Neural progenitor cell (in vitro differentiated cells): ENCODE data around the gene TTYH2. TPM values are rescaled to one million over a fixed set of nuclear protein-coding genes. Genes with fewer than 3 reads are reported as not detected.

Source experiments
- DNase-seq: peaks from one replicate; pipeline ENCODE4 v3.0.0-alpha.2; 2016; ENCODE audit warnings: low spot score
- H2AFZ ChIP-seq: fragments of 200-600 bp; sonication (generic); replicated peaks from 2 replicates; pipeline ENCODE4 v1.6.1; 2016; ENCODE audit warnings: antibody characterized with exemption
- H3F3A ChIP-seq: fragments of 200-600 bp; sonication (generic); 2 replicates; pipeline ENCODE4 v1.6.1; 2016; ENCODE audit warnings: antibody characterized with exemption, low read depth
- H3K27ac ChIP-seq: fragments of 200-600 bp; sonication (generic); 2 replicates; pipeline ENCODE4 v1.5.1; 2016; ENCODE audit warnings: mild to moderate bottlenecking
- H3K27me3 ChIP-seq: fragments of 200-600 bp; sonication (generic); 2 replicates; pipeline ENCODE4 v1.6.1; 2016; ENCODE audit warnings: mild to moderate bottlenecking, moderate library complexity
- H3K36me3 ChIP-seq: fragments of 200-600 bp; sonication (generic); 2 replicates; pipeline ENCODE4 v1.5.1; 2016
- H3K4me1 ChIP-seq: fragments of 200-600 bp; sonication (generic); 2 replicates; pipeline ENCODE4 v1.6.1; 2016; ENCODE audit warnings: mixed run types
- H3K4me2 ChIP-seq: fragments of 200-600 bp; sonication (generic); 2 replicates; pipeline ENCODE4 v1.6.1; 2016
- H3K4me3 ChIP-seq: fragments of 200-600 bp; sonication (generic); 2 replicates; pipeline ENCODE4 v1.5.1; 2016
- H3K79me2 ChIP-seq: fragments of 200-600 bp; sonication (generic); 2 replicates; pipeline ENCODE4 v1.6.1; 2016; ENCODE audit warnings: low read depth
- H3K9ac ChIP-seq: fragments of 200-600 bp; sonication (generic); 2 replicates; pipeline ENCODE4 v1.6.1; 2016
- H3K9me3 ChIP-seq: fragments of 200-600 bp; sonication (generic); 2 replicates; pipeline ENCODE4 v1.5.1; 2016; ENCODE audit warnings: low read depth
- H4K20me1 ChIP-seq: fragments of 200-600 bp; sonication (generic); 2 replicates; pipeline ENCODE4 v1.6.1; 2016; ENCODE audit warnings: low read depth
- H3K27ac Mint-ChIP-seq: 3 replicates; pipeline ENCODE4 v1.8.0; 2021; ENCODE audit warnings: mixed read lengths
- H3K27me3 Mint-ChIP-seq: 2 replicates; pipeline ENCODE4 v1.8.0; 2022; ENCODE audit warnings: low read depth, mild to moderate bottlenecking, inconsistent platforms, moderate library complexity, mixed read lengths; ENCODE audit not compliant: insufficient read depth
- H3K36me3 Mint-ChIP-seq: 3 replicates; pipeline ENCODE4 v1.8.0; 2021; ENCODE audit warnings: mixed read lengths
- H3K4me1 Mint-ChIP-seq: 3 replicates; pipeline ENCODE4 v1.8.0; 2021; ENCODE audit warnings: mixed read lengths
- H3K4me3 Mint-ChIP-seq: 3 replicates; pipeline ENCODE4 v1.8.0; 2021; ENCODE audit warnings: mild to moderate bottlenecking, moderate library complexity, mixed read lengths
- H3K9me3 Mint-ChIP-seq: 3 replicates; pipeline ENCODE4 v1.8.0; 2020; ENCODE audit warnings: mixed read lengths
- CTCF ChIP-seq: fragments of 200-600 bp; sonication (generic); IDR thresholded peaks from 2 replicates; pipeline ENCODE4 v1.5.1; 2017; ENCODE audit warnings: antibody characterized with exemption, mild to moderate bottlenecking
- EZH2 ChIP-seq: fragments of 200-600 bp; sonication (generic); IDR thresholded peaks from 2 replicates; pipeline ENCODE4 v1.6.1; 2017; ENCODE audit warnings: antibody characterized with exemption, mild to moderate bottlenecking, moderate library complexity
- EZH2phosphoT487 ChIP-seq: fragments of 200-600 bp; sonication (generic); IDR thresholded peaks from 2 replicates; pipeline ENCODE4 v1.6.1; 2017; ENCODE audit warnings: antibody characterized with exemption
- total RNA-seq: library from RNA; depleted of rRNA; stranded (reverse); fragments of >200 nt; gene quantifications from 2 replicates; pipeline ENCODE4 v1.2.3, GENCODE V29; 2015; ENCODE audit warnings: low replicate concordance

TTYH2 gene
- total RNA-seq, 1 donor from 2014 or later: 5.8 TPM

- H3K27ac ChIP-seq: no peak overlapping the region
- no peak for DNase-seq
- H3K79me2 ChIP-seq: peaks cover 16% of the 10 kb centered on the region
- H3K4me3 Mint-ChIP-seq: no peak overlapping the region
- peaks cover 54% of the 10 kb centered on the region for H3K27me3 ChIP-seq
- H4K20me1 ChIP-seq: peaks cover 16% of the 10 kb centered on the region
- H2AFZ ChIP-seq: no peak overlapping the region
- peaks cover 53% of the 10 kb centered on the region for H3K4me1 Mint-ChIP-seq
- peaks cover 5% of the 10 kb centered on the region for H3K36me3 Mint-ChIP-seq
- TF ChIP-seq CTCF: no peak
- no peak for TF ChIP-seq EZH2phosphoT487
- TF ChIP-seq EZH2: no peak
- no peak overlapping the region for H3K9ac ChIP-seq
- peaks cover 7% of the 10 kb centered on the region for H3K4me1 ChIP-seq
- H3K4me2 ChIP-seq: no peak overlapping the region
- H3K27me3 Mint-ChIP-seq: peaks cover 21% of the 10 kb centered on the region
- H3F3A ChIP-seq: peaks cover 9% of the 10 kb centered on the region
- H3K36me3 ChIP-seq: no peaks in the 10 kb centered on the region
- H3K4me3 ChIP-seq: no peak overlapping the region
- H3K27ac Mint-ChIP-seq: no peak overlapping the region
- H3K9me3 Mint-ChIP-seq: peaks cover 3% of the 10 kb centered on the region
- H3K9me3 ChIP-seq: no peaks in the 10 kb centered on the region
These were observed 13.3 kb upstream of the TTYH2 start for GRCh38 chr17:74200112-74200511.

- Mint-ChIP-seq H3K27ac (no peak overlapping the region), H3K9me3 (peaks cover 3% of the 10 kb centered on the region), H3K36me3 (peaks cover 13% of the 10 kb centered on the region), H3K4me1 (peaks cover 51% of the 10 kb centered on the region), H3K4me3 (no peak overlapping the region), H3K27me3 (peaks cover 15% of the 10 kb centered on the region)
- Histone ChIP-seq H3K9me3 (no peaks in the 10 kb centered on the region), H3K36me3 (peaks cover 9% of the 10 kb centered on the region), H3K4me1 (peaks cover 10% of the 10 kb centered on the region), H4K20me1 (peaks cover 27% of the 10 kb centered on the region), H3K27ac (no peak overlapping the region), H3K4me3 (no peak overlapping the region), H3K4me2 (no peak overlapping the region), H2AFZ (no peak overlapping the region), H3K9ac (no peak overlapping the region), H3F3A (peaks cover 20% of the 10 kb centered on the region), H3K27me3 (peaks cover 49% of the 10 kb centered on the region), H3K79me2 (peaks cover 28% of the 10 kb centered on the region)
- DNase-seq: no peak
- TF ChIP-seq EZH2phosphoT487 (no peak), EZH2 (no peak), CTCF (no peak)
These were observed 12.1 kb upstream of the TTYH2 start for GRCh38 chr17:74201250-74201649.

- Mint-ChIP-seq H3K36me3 (peaks cover 16% of the 10 kb centered on the region), H3K27me3 (peaks cover 13% of the 10 kb centered on the region), H3K4me3 (peak overlapping the region; percentile 39), H3K27ac (no peak overlapping the region), H3K4me1 (peaks cover 48% of the 10 kb centered on the region), H3K9me3 (peaks cover 3% of the 10 kb centered on the region)
- H3K9me3 ChIP-seq: no peaks in the 10 kb centered on the region
- H3K36me3 ChIP-seq: peaks cover 9% of the 10 kb centered on the region
- no peak overlapping the region for H3K4me2 ChIP-seq
- H3F3A ChIP-seq: peaks cover 24% of the 10 kb centered on the region
- no peak overlapping the region for H2AFZ ChIP-seq
- no peak overlapping the region for H3K4me3 ChIP-seq
- peaks cover 34% of the 10 kb centered on the region for H4K20me1 ChIP-seq
- peaks cover 45% of the 10 kb centered on the region for H3K27me3 ChIP-seq
- TF ChIP-seq EZH2 (no peak), CTCF (no peak), EZH2phosphoT487 (no peak)
- H3K4me1 ChIP-seq: peaks cover 10% of the 10 kb centered on the region
- DNase-seq: no peak
- H3K79me2 ChIP-seq: peaks cover 35% of the 10 kb centered on the region
- H3K27ac ChIP-seq: no peak overlapping the region
- no peak overlapping the region for H3K9ac ChIP-seq
These were observed 11.4 kb upstream of the TTYH2 start for GRCh38 chr17:74201948-74202347.
